Liver (tissue), 9 donors: ENCODE results near the gene CUTA. TPM values are rescaled to one million over a fixed set of nuclear protein-coding genes. Genes with fewer than 3 reads are reported as not detected.

Experiments used
- DNase-seq: peaks from one replicate; pipeline ENCODE4 v3.0.0-alpha.2; 2017; ENCODE audit warnings: low spot score
- H3K27ac ChIP-seq, 2 donors: one replicate each; pipeline ENCODE4 v1.7.0; 2013; ENCODE audit warnings: inconsistent platforms in 2 of 2, low read length in 2 of 2, control low read depth in 1 of 2, low read depth in 1 of 2, mild to moderate bottlenecking in 1 of 2
- H3K27me3 ChIP-seq, 4 donors: one replicate each; pipeline versions ENCODE4 v1.6.1 to v1.7.0; 2013; ENCODE audit warnings: low read length in 3 of 4, inconsistent platforms in 1 of 4, mild to moderate bottlenecking in 1 of 4, moderate library complexity in 1 of 4; ENCODE audit not compliant: control insufficient read depth in 4 of 4, insufficient read depth in 4 of 4
- H3K36me3 ChIP-seq, 4 donors: one replicate each; pipeline versions ENCODE4 v1.6.1 to v1.7.0; 2013; ENCODE audit warnings: low read length in 3 of 4, mild to moderate bottlenecking in 3 of 4, low read depth in 1 of 4, moderate library complexity in 1 of 4; ENCODE audit not compliant: control insufficient read depth in 4 of 4, insufficient read depth in 3 of 4
- H3K4me1 ChIP-seq, 4 donors: one replicate each; pipeline versions ENCODE4 v1.6.1 to v1.7.0; 2013; ENCODE audit warnings: low read length in 3 of 4, mild to moderate bottlenecking in 3 of 4, moderate library complexity in 1 of 4; ENCODE audit not compliant: control insufficient read depth in 4 of 4, insufficient read depth in 4 of 4
- H3K4me3 ChIP-seq, 3 donors: one replicate each; pipeline versions ENCODE4 v1.6.1 to v1.7.0; 2013; ENCODE audit warnings: low read length in 3 of 3, control low read depth in 1 of 3, low read depth in 1 of 3, mild to moderate bottlenecking in 1 of 3
- H3K9ac ChIP-seq, 2 donors: one replicate each; pipeline ENCODE4 v1.7.0; 2013; ENCODE audit warnings: low read length in 2 of 2, mild to moderate bottlenecking in 2 of 2, moderate library complexity in 2 of 2, control low read depth in 1 of 2, low read depth in 1 of 2
- H3K9me3 ChIP-seq, 4 donors: one replicate each; pipeline versions ENCODE4 v1.6.1 to v1.7.0; 2013; ENCODE audit warnings: low read length in 3 of 4; ENCODE audit not compliant: control insufficient read depth in 4 of 4
- EGR1 ChIP-seq, 2 donors: IDR thresholded peaks; 2 replicates each; pipeline ENCODE4 v1.6.1; 2016 to 2018; ENCODE audit warnings: antibody characterized with exemption in 2 of 2, low read depth in 2 of 2
- FOXA1 ChIP-seq: IDR thresholded peaks from 2 replicates; pipeline ENCODE4 v1.6.1; 2016; ENCODE audit warnings: antibody characterized with exemption
- FOXA2 ChIP-seq: IDR thresholded peaks from 2 replicates; pipeline ENCODE4 v1.6.1; 2016; ENCODE audit warnings: antibody characterized with exemption
- GABPA ChIP-seq, 2 donors: IDR thresholded peaks in 1 of 2; conservative IDR thresholded peaks in 1 of 2; 2 replicates each; pipeline ENCODE4 v1.6.1; 2016; ENCODE audit warnings: antibody characterized with exemption in 2 of 2, mild to moderate bottlenecking in 1 of 2, moderate library complexity in 1 of 2
- JUND ChIP-seq, 2 donors: IDR thresholded peaks; 2 replicates each; pipeline ENCODE4 v1.6.1; 2016; ENCODE audit warnings: antibody characterized with exemption in 2 of 2
- NR2F2 ChIP-seq: IDR thresholded peaks from 2 replicates; pipeline ENCODE4 v1.6.1; 2016; ENCODE audit warnings: antibody characterized with exemption
- RAD21 ChIP-seq, 2 donors: IDR thresholded peaks; 2 replicates each; pipeline ENCODE4 v1.6.1; 2016; ENCODE audit warnings: antibody characterized with exemption in 2 of 2, mild to moderate bottlenecking in 2 of 2
- RXRA ChIP-seq, 2 donors: IDR thresholded peaks; 2 replicates each; pipeline ENCODE4 v1.6.1; 2017 to 2018; ENCODE audit warnings: antibody characterized with exemption in 2 of 2, mild to moderate bottlenecking in 1 of 2
- SP1 ChIP-seq: IDR thresholded peaks from 2 replicates; pipeline ENCODE4 v1.6.1; 2018; ENCODE audit warnings: antibody characterized with exemption, mild to moderate bottlenecking
- TAF1 ChIP-seq: conservative IDR thresholded peaks from 2 replicates; pipeline ENCODE4 v1.6.1; 2016; ENCODE audit warnings: antibody characterized with exemption, mild to moderate bottlenecking
- WGBS: extraction: QIAGEN DNeasy Blood & Tissue Kit; methylation state at CpG from one replicate; pipeline ENCODE4 v1.1.7; 2013; 5-methylcytosine and 5-hydroxymethylcytosine counted together
- polyA plus RNA-seq, 2 donors: library from polyadenylated mRNA; stranded (reverse) in 1 of 2; unstranded in 1 of 2; fragments of 200-250 nt in 1 of 2; fragments of >200 nt in 1 of 2; fragmentation: Nextera tagmentation in 1 of 2; extraction: Ambion mirVana in 1 of 2; gene quantifications; one replicate each; pipeline versions ENCODE4 v1.2.1 to v1.2.3, GENCODE V29; 2013 to 2015
- total RNA-seq, 2 donors: library from RNA; depleted of rRNA; stranded (reverse); fragments of >200 nt; gene quantifications; one replicate each; pipeline ENCODE4 v1.2.3, GENCODE V29; 2014
- TF ChIP-seq, protein P1 (sequence below): fragments of 150-350 bp; IDR thresholded peaks from 2 replicates; pipeline ENCODE4 v1.5.1; 2017; ENCODE audit warnings: improper control_type of control experiment, low read depth, low read length; ENCODE audit not compliant: missing input control
- TF ChIP-seq, protein P2 (sequence below): IDR thresholded peaks from 2 replicates; pipeline ENCODE4 v1.6.1; 2016; ENCODE audit warnings: antibody characterized with exemption
- TF ChIP-seq, protein P3 (sequence below): IDR thresholded peaks from 2 replicates; pipeline ENCODE4 v1.6.1; 2016; ENCODE audit warnings: antibody characterized with exemption, mild to moderate bottlenecking
- TF ChIP-seq, protein P4 (sequence below): IDR thresholded peaks from 2 replicates; pipeline ENCODE4 v1.6.1; 2016; ENCODE audit warnings: antibody characterized with exemption
- TF ChIP-seq, protein P5 (sequence below): IDR thresholded peaks from 2 replicates; pipeline ENCODE4 v1.6.1; 2016; ENCODE audit warnings: antibody characterized with exemption
- donor health status: healthy.
- donor health status: healthy.
- donor health status: healthy.
- donor health status: healthy.
- donor health status: healthy.

Gene CUTA
- total and polyA plus RNA-seq, 4 donors, result 33.1 to 164 (median 93.2) TPM

DNA sequence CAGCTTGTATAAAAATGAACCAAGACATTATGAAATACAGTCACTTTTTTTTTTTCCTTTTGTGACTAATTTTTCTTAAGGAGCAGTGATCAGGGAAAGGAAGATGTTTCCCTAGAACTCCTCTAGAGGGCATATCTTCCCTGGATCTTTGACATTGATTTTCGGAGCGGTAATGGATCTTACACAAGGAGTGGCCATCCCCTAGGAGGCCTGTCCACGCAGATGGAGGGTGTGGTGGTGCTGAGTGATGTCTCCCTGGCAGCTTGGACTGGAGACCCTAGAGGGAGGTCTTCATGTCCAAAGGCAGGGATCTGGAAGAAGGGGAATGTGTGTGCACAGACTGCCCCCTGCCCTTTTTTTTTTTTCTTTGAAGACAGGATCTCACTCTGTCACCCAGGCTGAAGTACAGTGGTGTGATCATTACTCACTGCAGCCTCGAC, 33.3 kb downstream of the CUTA start:
- Histone ChIP-seq H3K27me3 (no peaks in the 10 kb centered on the region), H3K36me3 (no peaks in the 10 kb centered on the region), H3K27ac (no peak overlapping the region), H3K4me3 (no peak overlapping the region), H3K4me1 (no peaks in the 10 kb centered on the region), H3K9me3 (no peaks in the 10 kb centered on the region), H3K9ac (no peak overlapping the region)
- TF ChIP-seq JUND (IDR thresholded peaks at IDR 0.05), result no peak
- TF ChIP-seq, protein P1, sequence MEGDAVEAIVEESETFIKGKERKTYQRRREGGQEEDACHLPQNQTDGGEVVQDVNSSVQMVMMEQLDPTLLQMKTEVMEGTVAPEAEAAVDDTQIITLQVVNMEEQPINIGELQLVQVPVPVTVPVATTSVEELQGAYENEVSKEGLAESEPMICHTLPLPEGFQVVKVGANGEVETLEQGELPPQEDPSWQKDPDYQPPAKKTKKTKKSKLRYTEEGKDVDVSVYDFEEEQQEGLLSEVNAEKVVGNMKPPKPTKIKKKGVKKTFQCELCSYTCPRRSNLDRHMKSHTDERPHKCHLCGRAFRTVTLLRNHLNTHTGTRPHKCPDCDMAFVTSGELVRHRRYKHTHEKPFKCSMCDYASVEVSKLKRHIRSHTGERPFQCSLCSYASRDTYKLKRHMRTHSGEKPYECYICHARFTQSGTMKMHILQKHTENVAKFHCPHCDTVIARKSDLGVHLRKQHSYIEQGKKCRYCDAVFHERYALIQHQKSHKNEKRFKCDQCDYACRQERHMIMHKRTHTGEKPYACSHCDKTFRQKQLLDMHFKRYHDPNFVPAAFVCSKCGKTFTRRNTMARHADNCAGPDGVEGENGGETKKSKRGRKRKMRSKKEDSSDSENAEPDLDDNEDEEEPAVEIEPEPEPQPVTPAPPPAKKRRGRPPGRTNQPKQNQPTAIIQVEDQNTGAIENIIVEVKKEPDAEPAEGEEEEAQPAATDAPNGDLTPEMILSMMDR, result peak; percentile 15
- no peak for TF ChIP-seq TAF1
- TF ChIP-seq RAD21 (IDR thresholded peaks at IDR 0.05), result peak; percentile 5 to 6
- TF ChIP-seq, protein P2, sequence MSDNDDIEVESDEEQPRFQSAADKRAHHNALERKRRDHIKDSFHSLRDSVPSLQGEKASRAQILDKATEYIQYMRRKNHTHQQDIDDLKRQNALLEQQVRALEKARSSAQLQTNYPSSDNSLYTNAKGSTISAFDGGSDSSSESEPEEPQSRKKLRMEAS, result no peak
- no peak for TF ChIP-seq EGR1 (IDR thresholded peaks at IDR 0.05; ENCODE audit: low read depth in 2 of 2)
- TF ChIP-seq FOXA1, result no peak
- no peak for DNase-seq
- 50% methylated on average over 4 of the region's 4 CpGs for WGBS

DNA sequence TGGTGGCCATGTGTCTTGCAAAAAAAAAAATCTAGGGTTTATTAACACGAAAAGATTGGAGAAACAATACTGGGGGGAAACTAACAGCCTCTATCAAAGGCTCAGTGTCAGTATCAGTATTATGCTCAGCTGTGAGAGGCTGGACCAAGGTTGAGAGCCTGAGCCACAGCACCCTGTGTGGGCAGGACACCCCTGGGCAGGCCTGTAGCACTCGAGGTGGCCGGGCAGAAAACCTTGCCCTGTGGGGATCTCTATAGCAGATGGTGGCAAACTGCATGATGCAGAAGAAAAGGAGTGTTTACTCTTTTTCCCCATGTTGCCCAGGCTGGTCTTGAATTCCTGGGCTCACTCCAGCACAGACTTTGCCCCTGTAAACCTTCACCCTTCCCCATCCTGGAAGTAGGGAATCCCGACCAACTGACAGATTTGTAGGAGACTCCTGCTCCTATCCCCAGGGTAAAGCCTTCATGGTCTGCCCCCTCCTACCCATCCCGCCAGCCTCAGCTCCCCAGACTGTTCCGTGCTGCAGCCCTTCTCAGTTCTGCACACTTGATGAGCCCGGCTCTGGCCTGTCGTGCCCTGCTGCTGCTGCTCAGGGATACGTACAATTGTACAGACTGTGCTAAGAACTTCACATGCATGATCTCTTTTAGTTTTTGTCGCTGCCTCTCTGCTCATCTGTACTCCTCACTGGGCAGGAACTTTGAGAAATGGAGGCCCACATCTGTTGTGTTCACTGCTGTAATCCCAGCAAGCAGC, 34.3 kb downstream of the CUTA start:
- Histone ChIP-seq H3K27ac (no peak overlapping the region), H3K9ac (no peak overlapping the region), H3K27me3 (no peaks in the 10 kb centered on the region), H3K4me1 (no peaks in the 10 kb centered on the region), H3K4me3 (no peak overlapping the region), H3K36me3 (no peaks in the 10 kb centered on the region), H3K9me3 (no peaks in the 10 kb centered on the region)
- no peak for DNase-seq
- 79% methylated on average over 10 of the region's 10 CpGs for WGBS
- TF ChIP-seq EGR1 (IDR thresholded peaks at IDR 0.05; ENCODE audit: low read depth in 2 of 2) (no peak), TAF1 (no peak), SP1 (no peak), RXRA (IDR thresholded peaks at IDR 0.05) (no peak), GABPA (IDR thresholded peaks at IDR 0.05 in 1 of 2, conservative IDR thresholded peaks at IDR 0.05 in 1 of 2) (no peak), JUND (IDR thresholded peaks at IDR 0.05) (no peak), RAD21 (IDR thresholded peaks at IDR 0.05) (no peak), NR2F2 (no peak), FOXA2 (no peak)
- TF ChIP-seq, protein P3, sequence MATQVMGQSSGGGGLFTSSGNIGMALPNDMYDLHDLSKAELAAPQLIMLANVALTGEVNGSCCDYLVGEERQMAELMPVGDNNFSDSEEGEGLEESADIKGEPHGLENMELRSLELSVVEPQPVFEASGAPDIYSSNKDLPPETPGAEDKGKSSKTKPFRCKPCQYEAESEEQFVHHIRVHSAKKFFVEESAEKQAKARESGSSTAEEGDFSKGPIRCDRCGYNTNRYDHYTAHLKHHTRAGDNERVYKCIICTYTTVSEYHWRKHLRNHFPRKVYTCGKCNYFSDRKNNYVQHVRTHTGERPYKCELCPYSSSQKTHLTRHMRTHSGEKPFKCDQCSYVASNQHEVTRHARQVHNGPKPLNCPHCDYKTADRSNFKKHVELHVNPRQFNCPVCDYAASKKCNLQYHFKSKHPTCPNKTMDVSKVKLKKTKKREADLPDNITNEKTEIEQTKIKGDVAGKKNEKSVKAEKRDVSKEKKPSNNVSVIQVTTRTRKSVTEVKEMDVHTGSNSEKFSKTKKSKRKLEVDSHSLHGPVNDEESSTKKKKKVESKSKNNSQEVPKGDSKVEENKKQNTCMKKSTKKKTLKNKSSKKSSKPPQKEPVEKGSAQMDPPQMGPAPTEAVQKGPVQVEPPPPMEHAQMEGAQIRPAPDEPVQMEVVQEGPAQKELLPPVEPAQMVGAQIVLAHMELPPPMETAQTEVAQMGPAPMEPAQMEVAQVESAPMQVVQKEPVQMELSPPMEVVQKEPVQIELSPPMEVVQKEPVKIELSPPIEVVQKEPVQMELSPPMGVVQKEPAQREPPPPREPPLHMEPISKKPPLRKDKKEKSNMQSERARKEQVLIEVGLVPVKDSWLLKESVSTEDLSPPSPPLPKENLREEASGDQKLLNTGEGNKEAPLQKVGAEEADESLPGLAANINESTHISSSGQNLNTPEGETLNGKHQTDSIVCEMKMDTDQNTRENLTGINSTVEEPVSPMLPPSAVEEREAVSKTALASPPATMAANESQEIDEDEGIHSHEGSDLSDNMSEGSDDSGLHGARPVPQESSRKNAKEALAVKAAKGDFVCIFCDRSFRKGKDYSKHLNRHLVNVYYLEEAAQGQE, result no peak
- TF ChIP-seq, protein P4, sequence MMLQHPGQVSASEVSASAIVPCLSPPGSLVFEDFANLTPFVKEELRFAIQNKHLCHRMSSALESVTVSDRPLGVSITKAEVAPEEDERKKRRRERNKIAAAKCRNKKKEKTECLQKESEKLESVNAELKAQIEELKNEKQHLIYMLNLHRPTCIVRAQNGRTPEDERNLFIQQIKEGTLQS, result no peak
- TF ChIP-seq, protein P1, result no peak
- TF ChIP-seq, protein P5, sequence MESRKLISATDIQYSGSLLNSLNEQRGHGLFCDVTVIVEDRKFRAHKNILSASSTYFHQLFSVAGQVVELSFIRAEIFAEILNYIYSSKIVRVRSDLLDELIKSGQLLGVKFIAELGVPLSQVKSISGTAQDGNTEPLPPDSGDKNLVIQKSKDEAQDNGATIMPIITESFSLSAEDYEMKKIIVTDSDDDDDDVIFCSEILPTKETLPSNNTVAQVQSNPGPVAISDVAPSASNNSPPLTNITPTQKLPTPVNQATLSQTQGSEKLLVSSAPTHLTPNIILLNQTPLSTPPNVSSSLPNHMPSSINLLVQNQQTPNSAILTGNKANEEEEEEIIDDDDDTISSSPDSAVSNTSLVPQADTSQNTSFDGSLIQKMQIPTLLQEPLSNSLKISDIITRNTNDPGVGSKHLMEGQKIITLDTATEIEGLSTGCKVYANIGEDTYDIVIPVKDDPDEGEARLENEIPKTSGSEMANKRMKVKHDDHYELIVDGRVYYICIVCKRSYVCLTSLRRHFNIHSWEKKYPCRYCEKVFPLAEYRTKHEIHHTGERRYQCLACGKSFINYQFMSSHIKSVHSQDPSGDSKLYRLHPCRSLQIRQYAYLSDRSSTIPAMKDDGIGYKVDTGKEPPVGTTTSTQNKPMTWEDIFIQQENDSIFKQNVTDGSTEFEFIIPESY, result no peak
